Measurements from ENCODE around the gene GASK1A. TPM values are rescaled to one million over a fixed set of nuclear protein-coding genes. Genes with fewer than 3 reads are reported as not detected.

Gene GASK1A
- polyA plus RNA-seq, 2 of the 4 experiments (the other 2 are of a cell fraction): not detected

GRCh38 chr3:43073836-43074220 lies 94.7 kb downstream of the GASK1A start:
- 29% methylated on average over 4 of the region's 5 CpGs for WGBS (ENCODE audit: missing lambda C conversion rate)
- TF ChIP-seq FOSB (CRISPR knock-in tag; IDR thresholded peaks at IDR 0.05) (no peak), CEBPB (IDR thresholded peaks at IDR 0.05) (no peak), CHD2 (IDR thresholded peaks at IDR 0.05; ENCODE audit: low read length, partially characterized antibody) (no peak), SREBF2 (IDR thresholded peaks at IDR 0.05) (no peak), E2F6 (IDR thresholded peaks at IDR 0.05; ENCODE audit: borderline replicate concordance, low read depth) (no peak), KDM1A (IDR thresholded peaks at IDR 0.05; ENCODE audit: low read depth) (no peak), KDM5A (IDR thresholded peaks at IDR 0.05) (no peak), BCL3 (IDR thresholded peaks at IDR 0.05) (no peak), EHF (CRISPR knock-in tag; IDR thresholded peaks at IDR 0.05) (no peak), FOXS1 (CRISPR knock-in tag; IDR thresholded peaks at IDR 0.05) (no peak), CHD4 (IDR thresholded peaks at IDR 0.05; ENCODE audit: borderline replicate concordance) (no peak), FOSL2 (IDR thresholded peaks at IDR 0.05) (no peak), FOSL2 (CRISPR knock-in tag; IDR thresholded peaks at IDR 0.05) (no peak), ELK1 (IDR thresholded peaks at IDR 0.05; ENCODE audit: low read depth, low read length) (no peak), MAFK (IDR thresholded peaks at IDR 0.05; ENCODE audit: partially characterized antibody) (no peak)
- Histone ChIP-seq H3K4me1 (no peaks in the 10 kb centered on the region), H3K4me2 (no peak overlapping the region), H3K9me3 (no peaks in the 10 kb centered on the region), H3K4me3 (no peak overlapping the region), H3K27ac (no peak overlapping the region)
- ChIA-PET POLR2A (no interaction called here), CTCF (no interaction called here)
- no peak for FAIRE-seq
- DNase-seq (ENCODE audit: low read depth in 1 of 2, low spot score in 1 of 2): no peak
- no peak for ATAC-seq

GRCh38 chr3:43074482-43074881 lies 95.4 kb downstream of the GASK1A start:
- Histone ChIP-seq H3K9me3 (no peaks in the 10 kb centered on the region), H3K4me3 (no peak overlapping the region), H3K4me2 (no peak overlapping the region), H3K27ac (no peak overlapping the region), H3K4me1 (no peaks in the 10 kb centered on the region)
- no peak for FAIRE-seq
- POLR2A ChIA-PET: no interaction called here
- CTCF ChIA-PET: no interaction called here
- no peak for DNase-seq (ENCODE audit: low read depth in 1 of 2, low spot score in 1 of 2)
- no peak for TF ChIP-seq ELK1 (IDR thresholded peaks at IDR 0.05; ENCODE audit: low read depth, low read length)
- 39% methylated on average over 4 of the region's 4 CpGs for WGBS (ENCODE audit: missing lambda C conversion rate)
- ATAC-seq: no peak

- TF ChIP-seq ELK1 (IDR thresholded peaks at IDR 0.05; ENCODE audit: low read depth, low read length) (no peak), RAD21 (conservative IDR thresholded peaks at IDR 0.05 in 1 of 2, IDR thresholded peaks at IDR 0.05 in 1 of 2) (no peak), REST (IDR thresholded peaks at IDR 0.05) (no peak)
- Histone ChIP-seq H3K27ac (no peak overlapping the region), H3K4me1 (no peaks in the 10 kb centered on the region), H3K4me2 (no peak overlapping the region), H3K4me3 (no peak overlapping the region), H3K9me3 (no peaks in the 10 kb centered on the region)
- ChIA-PET CTCF (no interaction called here), POLR2A (no interaction called here)
- DNase-seq (ENCODE audit: low read depth in 1 of 2, low spot score in 1 of 2): no peak
- no peak for ATAC-seq
- 79% methylated on average over 5 of the region's 5 CpGs for WGBS (ENCODE audit: missing lambda C conversion rate)
- no peak for FAIRE-seq
These were observed 96.0 kb downstream of the GASK1A start for GRCh38 chr3:43074901-43075689.

Measured in A549 (cell line).